Peyer's patch (tissue), 4 donors: ENCODE data around the gene EMILIN2. TPM values are rescaled to one million over a fixed set of nuclear protein-coding genes. Genes with fewer than 3 reads are reported as not detected.

Experiments
- DNase-seq, 3 donors: peaks; one replicate each; pipeline ENCODE4 v3.0.0-alpha.2; 2017 to 2019
- H3K27ac ChIP-seq, 4 donors: fragments of 200-600 bp; sonication (generic); one replicate each; pipeline ENCODE4 v1.5.1; 2016 to 2019
- H3K27me3 ChIP-seq, 2 donors: fragments of 200-600 bp; sonication (generic); one replicate each; pipeline ENCODE4 v1.5.1; 2019
- H3K36me3 ChIP-seq, 3 donors: fragments of 200-600 bp; sonication (generic); one replicate each; pipeline ENCODE4 v1.5.1; 2016 to 2019
- H3K4me1 ChIP-seq, 4 donors: fragments of 200-600 bp; sonication (generic); one replicate each; pipeline ENCODE4 v1.5.1; 2016 to 2019
- H3K4me3 ChIP-seq, 4 donors: fragments of 200-600 bp; sonication (generic); 1 replicate in 3 of 4; 2 replicates in 1 of 4; pipeline ENCODE4 v1.5.1; 2016 to 2019; ENCODE audit warnings: mild to moderate bottlenecking in 1 of 4
- H3K9me3 ChIP-seq, 4 donors: fragments of 200-600 bp; sonication (generic); one replicate each; pipeline ENCODE4 v1.5.1; 2016 to 2019; ENCODE audit warnings: mild to moderate bottlenecking in 1 of 4
- CTCF ChIP-seq, 6 experiments: fragments of 450-650 bp in 4 of 6; fragments of 200-600 bp in 2 of 6; sonication (generic) in 1 of 6; IDR thresholded peaks; one replicate each; pipeline ENCODE4 v1.5.1; 2017 to 2019; ENCODE audit warnings: antibody characterized with exemption in 6 of 6, mild to moderate bottlenecking in 3 of 6, moderate library complexity in 1 of 6
- POLR2A ChIP-seq, 2 donors: fragments of 450-650 bp; IDR thresholded peaks; one replicate each; pipeline ENCODE4 v1.5.1; 2017; ENCODE audit warnings: antibody characterized with exemption in 2 of 2, mild to moderate bottlenecking in 2 of 2, moderate library complexity in 2 of 2
- total RNA-seq, 4 donors: library from RNA; depleted of rRNA; stranded (reverse); fragments of >200 nt; gene quantifications; one replicate each; pipeline ENCODE4 v1.1.0, GENCODE V29; 2016

The EMILIN2 gene
- total RNA-seq, 4 donors from 2014 or later, result 6.8 to 54.5 (median 12.8) TPM

GRCh38 chr18:2933995-2934394 is 87.2 kb downstream of the EMILIN2 start:
- Histone ChIP-seq H3K4me1 (peaks cover 0 to 5% (median 0%) of the 10 kb centered on the region in 4 donors), H3K36me3 (peaks cover 0 to 92% (median 3%) of the 10 kb centered on the region in 3 donors), H3K4me3 (no peak overlapping the region), H3K27ac (no peak overlapping the region), H3K9me3 (no peaks in the 10 kb centered on the region), H3K27me3 (no peaks in the 10 kb centered on the region)
- no peak for DNase-seq
- no peak for TF ChIP-seq CTCF (IDR thresholded peaks at IDR 0.05)
- TF ChIP-seq POLR2A (IDR thresholded peaks at IDR 0.05), result no peak

- Histone ChIP-seq H3K36me3 (peaks cover 0 to 88% (median 0%) of the 10 kb centered on the region in 3 donors), H3K27ac (no peak overlapping the region), H3K4me3 (no peak overlapping the region), H3K27me3 (no peaks in the 10 kb centered on the region), H3K9me3 (no peaks in the 10 kb centered on the region), H3K4me1 (peaks cover 0 to 14% (median 0%) of the 10 kb centered on the region in 4 donors)
- TF ChIP-seq CTCF (IDR thresholded peaks at IDR 0.05) (no peak), POLR2A (IDR thresholded peaks at IDR 0.05) (no peak)
- no peak for DNase-seq
Measured at GRCh38 chr18:2935438-2936192, 88.8 kb downstream of the EMILIN2 start.

GRCh38 chr18:2939317-2939716 is 92.5 kb downstream of the EMILIN2 start:
- H3K4me1 ChIP-seq, result peaks cover 0 to 14% (median 0%) of the 10 kb centered on the region in 4 donors
- TF ChIP-seq POLR2A (IDR thresholded peaks at IDR 0.05) (peak in 1 of 2 donors; percentile 37), CTCF (IDR thresholded peaks at IDR 0.05) (no peak)
- no peak overlapping the region for H3K4me3 ChIP-seq
- H3K9me3 ChIP-seq, result no peaks in the 10 kb centered on the region
- H3K27ac ChIP-seq, result peak overlapping the region in 2 of 4 donors; percentile 45 to 46
- no peaks in the 10 kb centered on the region for H3K27me3 ChIP-seq
- H3K36me3 ChIP-seq, result peaks cover 0 to 61% (median 0%) of the 10 kb centered on the region in 3 donors
- peak in 2 of 3 donors; percentile 81 to 89 for DNase-seq

- Histone ChIP-seq H3K27me3 (no peaks in the 10 kb centered on the region), H3K9me3 (no peaks in the 10 kb centered on the region), H3K4me1 (no peaks in the 10 kb centered on the region), H3K27ac (no peak overlapping the region), H3K4me3 (no peak overlapping the region), H3K36me3 (peaks cover 0 to 64% (median 8%) of the 10 kb centered on the region in 3 donors)
- DNase-seq, result no peak
- TF ChIP-seq CTCF (IDR thresholded peaks at IDR 0.05), result peak in 5 of 6 experiments; percentile 8 to 41 (median 38)
- no peak for TF ChIP-seq POLR2A (IDR thresholded peaks at IDR 0.05)
Measured at GRCh38 chr18:2948038-2948437, 101.2 kb downstream of the EMILIN2 start.

GRCh38 chr18:2952605-2953004 is 105.8 kb downstream of the EMILIN2 start:
- no peak for TF ChIP-seq CTCF (IDR thresholded peaks at IDR 0.05)
- peaks cover 0 to 83% (median 8%) of the 10 kb centered on the region in 3 donors for H3K36me3 ChIP-seq
- no peaks in the 10 kb centered on the region for H3K27me3 ChIP-seq
- H3K9me3 ChIP-seq, result no peaks in the 10 kb centered on the region
- H3K27ac ChIP-seq, result no peak overlapping the region
- H3K4me3 ChIP-seq, result no peak overlapping the region
- H3K4me1 ChIP-seq, result peaks cover 0 to 10% (median 0%) of the 10 kb centered on the region in 4 donors
- no peak for DNase-seq
